ENCODE data around the gene TPI1. TPM values are rescaled to one million over a fixed set of nuclear protein-coding genes. Genes with fewer than 3 reads are reported as not detected.

Gene TPI1
- total and polyA plus RNA-seq, 2 donors (not counting 3 experiments of a cell fraction or from before 2014, with no cell fraction given), result 643 to 1,816 TPM

DNA sequence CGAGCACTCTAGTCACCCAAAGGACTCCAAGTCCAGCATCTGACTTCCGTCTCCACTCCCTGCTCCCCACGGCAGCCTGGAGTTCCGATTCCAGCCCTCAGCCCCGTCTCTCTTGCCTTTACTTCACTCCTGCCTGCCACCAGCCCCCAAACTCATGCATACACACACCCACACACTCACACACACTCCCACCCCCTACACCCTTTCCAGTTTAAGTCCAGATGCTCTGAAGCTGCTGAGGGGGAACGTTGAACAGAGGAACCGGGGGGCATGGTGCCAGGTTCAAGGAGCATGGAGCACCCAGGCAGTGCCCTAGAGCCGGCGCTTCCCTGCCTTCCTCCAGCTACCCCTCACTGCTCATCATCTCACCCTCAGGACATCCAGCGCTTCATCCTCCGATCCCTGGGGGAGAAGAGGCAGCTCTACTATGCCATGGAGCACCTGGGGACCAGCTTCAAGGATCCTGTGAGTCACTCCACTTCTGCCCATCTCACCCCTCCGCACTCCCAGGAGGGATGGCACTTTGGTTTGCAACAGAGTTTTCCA lies 35.8 kb upstream of the TPI1 start:
- Histone ChIP-seq H3K9ac (replicated peaks; ENCODE audit: extremely low read depth, insufficient read depth, low read length) (no peak overlapping the region), H3K4me1 (ENCODE audit: control insufficient read depth, extremely low read depth, insufficient read depth, low read length) (peaks cover 13% of the 10 kb centered on the region), H2AFZ (ENCODE audit: low read depth, low read length) (no peak overlapping the region), H3K4me2 (ENCODE audit: insufficient read depth, low read length) (no peak overlapping the region), H3K27me3 (ENCODE audit: control insufficient read depth in 2 of 2, insufficient read depth in 2 of 2, low read length in 2 of 2) (no peaks in the 10 kb centered on the region), H3K9me3 (replicated peaks; ENCODE audit: control insufficient read depth, insufficient read depth, low read length) (no peaks in the 10 kb centered on the region), H4K20me1 (replicated peaks; ENCODE audit: control insufficient read depth, extremely low read depth, insufficient read depth, low read length) (no peaks in the 10 kb centered on the region), H3K27ac (ENCODE audit: insufficient read depth, low read depth, low read length) (no peak overlapping the region), H3K79me2 (ENCODE audit: control insufficient read depth, insufficient read depth, low read length) (peaks cover 25% of the 10 kb centered on the region), H3K36me3 (ENCODE audit: control insufficient read depth in 2 of 2, extremely low read depth in 1 of 2, insufficient read depth in 2 of 2, low read length in 2 of 2) (peaks cover 0 to 21% of the 10 kb centered on the region in 2 experiments), H3K4me3 (replicated peaks in 1 of 3; ENCODE audit: insufficient read depth in 1 of 3, low read depth in 1 of 3, low read length in 3 of 3) (no peak overlapping the region), H3K9me1 (replicated peaks; ENCODE audit: control insufficient read depth, extremely low read depth, insufficient read depth, low read length) (no peaks in the 10 kb centered on the region)
- CTCF ChIA-PET, result interaction anchor here (12.0 kb wide), 1 partner anchor 78 kb away, joined by 148 read pairs; the partner anchor contains the start of gene MLF2
- intact Hi-C loops (cut with micrococcal nuclease), result no loop called here
- BruUV-seq (replicated peaks), result no TSS peak
- POLR2A ChIA-PET, result no interaction called here
- FAIRE-seq (no peak), DNase-seq (ENCODE audit: low read depth, low spot score) (no peak)
- dilution Hi-C loops (cut with MboI; ENCODE audit: extremely low pct_ligation_motif_present, low sequenced_read_pairs), result no loop called here
- TF ChIP-seq GATA2 (IDR thresholded peaks at IDR 0.05; ENCODE audit: insufficient read depth, insufficient read length, low read depth, low read length) (no peak), POLR2A (IDR thresholded peaks at IDR 0.05; ENCODE audit: low read depth, low read length) (no peak), POLR2AphosphoS5 (IDR thresholded peaks at IDR 0.05; ENCODE audit: insufficient read depth, low read depth, low read length) (no peak)
- TF ChIP-seq, protein P1, sequence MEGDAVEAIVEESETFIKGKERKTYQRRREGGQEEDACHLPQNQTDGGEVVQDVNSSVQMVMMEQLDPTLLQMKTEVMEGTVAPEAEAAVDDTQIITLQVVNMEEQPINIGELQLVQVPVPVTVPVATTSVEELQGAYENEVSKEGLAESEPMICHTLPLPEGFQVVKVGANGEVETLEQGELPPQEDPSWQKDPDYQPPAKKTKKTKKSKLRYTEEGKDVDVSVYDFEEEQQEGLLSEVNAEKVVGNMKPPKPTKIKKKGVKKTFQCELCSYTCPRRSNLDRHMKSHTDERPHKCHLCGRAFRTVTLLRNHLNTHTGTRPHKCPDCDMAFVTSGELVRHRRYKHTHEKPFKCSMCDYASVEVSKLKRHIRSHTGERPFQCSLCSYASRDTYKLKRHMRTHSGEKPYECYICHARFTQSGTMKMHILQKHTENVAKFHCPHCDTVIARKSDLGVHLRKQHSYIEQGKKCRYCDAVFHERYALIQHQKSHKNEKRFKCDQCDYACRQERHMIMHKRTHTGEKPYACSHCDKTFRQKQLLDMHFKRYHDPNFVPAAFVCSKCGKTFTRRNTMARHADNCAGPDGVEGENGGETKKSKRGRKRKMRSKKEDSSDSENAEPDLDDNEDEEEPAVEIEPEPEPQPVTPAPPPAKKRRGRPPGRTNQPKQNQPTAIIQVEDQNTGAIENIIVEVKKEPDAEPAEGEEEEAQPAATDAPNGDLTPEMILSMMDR (IDR thresholded peaks at IDR 0.05; ENCODE audit: extremely low read depth in 1 of 2, insufficient read depth in 1 of 2, low read depth in 1 of 2, low read length in 2 of 2), result no peak

- no peaks in the 10 kb centered on the region for H3K27me3 ChIP-seq (ENCODE audit: control insufficient read depth in 2 of 2, insufficient read depth in 2 of 2, low read length in 2 of 2)
- no peaks in the 10 kb centered on the region for H4K20me1 ChIP-seq (replicated peaks; ENCODE audit: control insufficient read depth, extremely low read depth, insufficient read depth, low read length)
- H3K9ac ChIP-seq (replicated peaks; ENCODE audit: extremely low read depth, insufficient read depth, low read length), result no peak overlapping the region
- no peak overlapping the region for H3K27ac ChIP-seq (ENCODE audit: insufficient read depth, low read depth, low read length)
- dilution Hi-C loops (cut with MboI; ENCODE audit: extremely low pct_ligation_motif_present, low sequenced_read_pairs) (no loop called here), intact Hi-C loops (cut with micrococcal nuclease) (no loop called here)
- no peaks in the 10 kb centered on the region for H3K9me3 ChIP-seq (replicated peaks; ENCODE audit: control insufficient read depth, insufficient read depth, low read length)
- peak; percentile 48 for DNase-seq (ENCODE audit: low read depth, low spot score)
- POLR2A ChIA-PET, result no interaction called here
- no peak overlapping the region for H2AFZ ChIP-seq (ENCODE audit: low read depth, low read length)
- peak; percentile 54 for FAIRE-seq
- no peak overlapping the region for H3K4me2 ChIP-seq (ENCODE audit: insufficient read depth, low read length)
- TF ChIP-seq EZH2 (IDR thresholded peaks at IDR 0.05; ENCODE audit: borderline replicate concordance, low read depth, low read length, severe bottlenecking), result no peak
- no peak for TF ChIP-seq JUN (IDR thresholded peaks at IDR 0.05; ENCODE audit: borderline replicate concordance, insufficient read depth, insufficient read length, low read depth)
- TF ChIP-seq, protein P1 (IDR thresholded peaks at IDR 0.05; ENCODE audit: extremely low read depth in 1 of 2, insufficient read depth in 1 of 2, low read depth in 1 of 2, low read length in 2 of 2), result no peak
- TF ChIP-seq MAX (IDR thresholded peaks at IDR 0.05; ENCODE audit: insufficient read depth, insufficient read length), result no peak
- TF ChIP-seq POLR2A (IDR thresholded peaks at IDR 0.05; ENCODE audit: low read depth, low read length), result no peak
- TF ChIP-seq MYC (IDR thresholded peaks at IDR 0.05; ENCODE audit: low read depth, low read length), result no peak
- no peak for TF ChIP-seq FOS (IDR thresholded peaks at IDR 0.05; ENCODE audit: borderline replicate concordance, insufficient read depth, low read length)
- TF ChIP-seq GATA2 (IDR thresholded peaks at IDR 0.05; ENCODE audit: insufficient read depth, insufficient read length, low read depth, low read length), result no peak
- no peak for TF ChIP-seq POLR2AphosphoS5 (IDR thresholded peaks at IDR 0.05; ENCODE audit: insufficient read depth, low read depth, low read length)
- no peaks in the 10 kb centered on the region for H3K9me1 ChIP-seq (replicated peaks; ENCODE audit: control insufficient read depth, extremely low read depth, insufficient read depth, low read length)
- no TSS peak for BruUV-seq (replicated peaks)
- CTCF ChIA-PET, result interaction anchor here (1.5 to 12.0 kb wide), 2 partner anchors 40 to 79 kb away, joined by 6 to 148 read pairs; partner anchors contain the start of genes MLF2 and SPSB2
- H3K4me3 ChIP-seq (replicated peaks in 1 of 3; ENCODE audit: insufficient read depth in 1 of 3, low read depth in 1 of 3, low read length in 3 of 3), result no peak overlapping the region
- peaks cover 0 to 27% of the 10 kb centered on the region in 2 experiments for H3K36me3 ChIP-seq (ENCODE audit: control insufficient read depth in 2 of 2, extremely low read depth in 1 of 2, insufficient read depth in 2 of 2, low read length in 2 of 2)
- peaks cover 25% of the 10 kb centered on the region for H3K79me2 ChIP-seq (ENCODE audit: control insufficient read depth, insufficient read depth, low read length)
- peaks cover 13% of the 10 kb centered on the region for H3K4me1 ChIP-seq (ENCODE audit: control insufficient read depth, extremely low read depth, insufficient read depth, low read length)
These were observed 35.2 kb upstream of the TPI1 start for GRCh38 chr12:6832125-6832524.
